Activated naive CD8-positive, alpha-beta T cell treated with anti-CD3 and anti-CD28 coated beads for 36 hours (primary cell): ENCODE data around the gene PALMD. TPM values are rescaled to one million over a fixed set of nuclear protein-coding genes. Genes with fewer than 3 reads are reported as not detected.

ENCODE experiments used
- DNase-seq: peaks from one replicate; pipeline ENCODE4 v3.0.0; 2021
- H3K27ac Mint-ChIP-seq: one replicate; pipeline ENCODE4 v1.8.0; 2022; ENCODE audit warnings: mild to moderate bottlenecking, moderate library complexity, mixed read lengths
- H3K27me3 Mint-ChIP-seq: one replicate; pipeline ENCODE4 v1.8.0; 2022; ENCODE audit warnings: mild to moderate bottlenecking, mixed read lengths
- H3K36me3 Mint-ChIP-seq: one replicate; pipeline ENCODE4 v1.8.0; 2021; ENCODE audit warnings: mild to moderate bottlenecking, mixed read lengths
- H3K4me1 Mint-ChIP-seq: one replicate; pipeline ENCODE4 v1.8.0; 2021; ENCODE audit warnings: mixed read lengths
- H3K4me3 Mint-ChIP-seq: one replicate; pipeline ENCODE4 v1.8.0; 2022; ENCODE audit warnings: mild to moderate bottlenecking, moderate library complexity, mixed read lengths
- H3K9me3 Mint-ChIP-seq: one replicate; pipeline ENCODE4 v1.8.0; 2022; ENCODE audit warnings: mixed read lengths
- total RNA-seq, 2 experiments: library from RNA; stranded (reverse); gene quantifications; one replicate each; pipeline ENCODE4 v1.2.3, GENCODE V29; 2021

Gene PALMD
- total RNA-seq, 2 experiments from 2014 or later = not detected

- H3K9me3 Mint-ChIP-seq = no peaks in the 10 kb centered on the region
- no peaks in the 10 kb centered on the region for H3K4me1 Mint-ChIP-seq
- no peaks in the 10 kb centered on the region for H3K36me3 Mint-ChIP-seq
- no peaks in the 10 kb centered on the region for H3K27me3 Mint-ChIP-seq
- no peak overlapping the region for H3K4me3 Mint-ChIP-seq
- DNase-seq = no peak
- no peak overlapping the region for H3K27ac Mint-ChIP-seq
Measured at GRCh38 chr1:99621340-99621901, 24.5 kb upstream of the PALMD start.

- no peak for DNase-seq
- no peaks in the 10 kb centered on the region for H3K36me3 Mint-ChIP-seq
Measured at GRCh38 chr1:99622702-99623347, 23.1 kb upstream of the PALMD start.

GRCh38 chr1:99623554-99623953 is 22.4 kb upstream of the PALMD start:
- no peaks in the 10 kb centered on the region for H3K27me3 Mint-ChIP-seq
- H3K9me3 Mint-ChIP-seq = no peaks in the 10 kb centered on the region
- H3K36me3 Mint-ChIP-seq = no peaks in the 10 kb centered on the region
- no peaks in the 10 kb centered on the region for H3K4me1 Mint-ChIP-seq
- no peak for DNase-seq
- no peak overlapping the region for H3K27ac Mint-ChIP-seq
- no peak overlapping the region for H3K4me3 Mint-ChIP-seq

More at GRCh38 chr1:99622702-99623347, 23.1 kb upstream of the PALMD start:
- H3K4me1 Mint-ChIP-seq = no peaks in the 10 kb centered on the region
- no peaks in the 10 kb centered on the region for H3K27me3 Mint-ChIP-seq
- H3K9me3 Mint-ChIP-seq = no peaks in the 10 kb centered on the region
- no peak overlapping the region for H3K4me3 Mint-ChIP-seq
- no peak overlapping the region for H3K27ac Mint-ChIP-seq

- no peak for DNase-seq
- Mint-ChIP-seq H3K4me1 (no peaks in the 10 kb centered on the region), H3K27me3 (no peaks in the 10 kb centered on the region), H3K9me3 (no peaks in the 10 kb centered on the region), H3K36me3 (no peaks in the 10 kb centered on the region), H3K4me3 (no peak overlapping the region), H3K27ac (no peak overlapping the region)
Measured at GRCh38 chr1:99627615-99628014, 18.3 kb upstream of the PALMD start.

- DNase-seq = no peak
- no peaks in the 10 kb centered on the region for H3K9me3 Mint-ChIP-seq
- no peaks in the 10 kb centered on the region for H3K4me1 Mint-ChIP-seq
- no peak overlapping the region for H3K4me3 Mint-ChIP-seq
- H3K27ac Mint-ChIP-seq = no peak overlapping the region
- H3K27me3 Mint-ChIP-seq = no peaks in the 10 kb centered on the region
- no peaks in the 10 kb centered on the region for H3K36me3 Mint-ChIP-seq
Measured at GRCh38 chr1:99629164-99629563, 16.7 kb upstream of the PALMD start.

GRCh38 chr1:99634971-99635624 is 10.8 kb upstream of the PALMD start:
- H3K27ac Mint-ChIP-seq = no peak overlapping the region
- H3K4me1 Mint-ChIP-seq = peaks cover 3% of the 10 kb centered on the region
- no peak overlapping the region for H3K4me3 Mint-ChIP-seq
- H3K36me3 Mint-ChIP-seq = no peaks in the 10 kb centered on the region
- no peaks in the 10 kb centered on the region for H3K9me3 Mint-ChIP-seq
- no peak for DNase-seq
- peaks cover 4% of the 10 kb centered on the region for H3K27me3 Mint-ChIP-seq

GRCh38 chr1:99635664-99636063 is 10.2 kb upstream of the PALMD start:
- peaks cover 4% of the 10 kb centered on the region for H3K27me3 Mint-ChIP-seq
- DNase-seq = no peak
- peaks cover 3% of the 10 kb centered on the region for H3K4me1 Mint-ChIP-seq
- no peaks in the 10 kb centered on the region for H3K9me3 Mint-ChIP-seq
- no peak overlapping the region for H3K4me3 Mint-ChIP-seq
- H3K36me3 Mint-ChIP-seq = no peaks in the 10 kb centered on the region
- no peak overlapping the region for H3K27ac Mint-ChIP-seq

GRCh38 chr1:99636647-99637175 is 9.2 kb upstream of the PALMD start:
- Mint-ChIP-seq H3K9me3 (no peaks in the 10 kb centered on the region), H3K27me3 (peaks cover 4% of the 10 kb centered on the region), H3K27ac (no peak overlapping the region), H3K36me3 (no peaks in the 10 kb centered on the region), H3K4me3 (no peak overlapping the region), H3K4me1 (peaks cover 3% of the 10 kb centered on the region)
- DNase-seq = no peak

- peaks cover 4% of the 10 kb centered on the region for H3K27me3 Mint-ChIP-seq
- H3K4me3 Mint-ChIP-seq = no peak overlapping the region
- no peaks in the 10 kb centered on the region for H3K9me3 Mint-ChIP-seq
- peaks cover 3% of the 10 kb centered on the region for H3K4me1 Mint-ChIP-seq
- no peak overlapping the region for H3K27ac Mint-ChIP-seq
- no peak for DNase-seq
- H3K36me3 Mint-ChIP-seq = no peaks in the 10 kb centered on the region
Measured at GRCh38 chr1:99638853-99639252, 7.1 kb upstream of the PALMD start.

GRCh38 chr1:99639408-99639807 is 6.5 kb upstream of the PALMD start:
- no peak for DNase-seq
- no peak overlapping the region for H3K27ac Mint-ChIP-seq
- H3K9me3 Mint-ChIP-seq = no peaks in the 10 kb centered on the region
- H3K36me3 Mint-ChIP-seq = no peaks in the 10 kb centered on the region
- H3K27me3 Mint-ChIP-seq = peaks cover 4% of the 10 kb centered on the region
- peaks cover 3% of the 10 kb centered on the region for H3K4me1 Mint-ChIP-seq
- H3K4me3 Mint-ChIP-seq = no peak overlapping the region

- no peaks in the 10 kb centered on the region for H3K36me3 Mint-ChIP-seq
- H3K27ac Mint-ChIP-seq = no peak overlapping the region
- peaks cover 4% of the 10 kb centered on the region for H3K27me3 Mint-ChIP-seq
- H3K9me3 Mint-ChIP-seq = no peaks in the 10 kb centered on the region
- no peak overlapping the region for H3K4me3 Mint-ChIP-seq
- peaks cover 3% of the 10 kb centered on the region for H3K4me1 Mint-ChIP-seq
- no peak for DNase-seq
Measured at GRCh38 chr1:99639945-99640344, 6.0 kb upstream of the PALMD start.

- Mint-ChIP-seq H3K9me3 (no peaks in the 10 kb centered on the region), H3K27ac (no peak overlapping the region), H3K36me3 (no peaks in the 10 kb centered on the region), H3K4me3 (no peak overlapping the region), H3K4me1 (peaks cover 3% of the 10 kb centered on the region), H3K27me3 (peaks cover 9% of the 10 kb centered on the region)
- DNase-seq = no peak
Measured at GRCh38 chr1:99640672-99641071, 5.2 kb upstream of the PALMD start.

GRCh38 chr1:99641558-99641957 is 4.4 kb upstream of the PALMD start:
- Mint-ChIP-seq H3K4me1 (peaks cover 3% of the 10 kb centered on the region), H3K27me3 (peaks cover 16% of the 10 kb centered on the region), H3K9me3 (no peaks in the 10 kb centered on the region), H3K36me3 (no peaks in the 10 kb centered on the region), H3K27ac (no peak overlapping the region), H3K4me3 (no peak overlapping the region)
- no peak for DNase-seq

GRCh38 chr1:99642053-99642452 is 3.9 kb upstream of the PALMD start:
- peaks cover 16% of the 10 kb centered on the region for H3K27me3 Mint-ChIP-seq
- no peak overlapping the region for H3K27ac Mint-ChIP-seq
- peaks cover 3% of the 10 kb centered on the region for H3K4me1 Mint-ChIP-seq
- H3K4me3 Mint-ChIP-seq = no peak overlapping the region
- DNase-seq = no peak
- H3K9me3 Mint-ChIP-seq = no peaks in the 10 kb centered on the region
- H3K36me3 Mint-ChIP-seq = no peaks in the 10 kb centered on the region

GRCh38 chr1:99643021-99643779 is 2.7 kb upstream of the PALMD start:
- Mint-ChIP-seq H3K9me3 (no peaks in the 10 kb centered on the region), H3K4me3 (no peak overlapping the region), H3K27me3 (peaks cover 18% of the 10 kb centered on the region), H3K27ac (no peak overlapping the region), H3K36me3 (no peaks in the 10 kb centered on the region), H3K4me1 (peaks cover 3% of the 10 kb centered on the region)
- no peak for DNase-seq
